Stomach (tissue), 4 donors: ENCODE results near the gene FOXN3.

Experiments
- CTCF ChIP-seq, 7 experiments: fragments of 450-650 bp in 4 of 7; fragments of 200-600 bp in 3 of 7; sonication (generic) in 3 of 7; IDR thresholded peaks; one replicate each; pipeline ENCODE4 v1.5.1; 2016 to 2019; ENCODE audit warnings: antibody characterized with exemption in 7 of 7, control low read depth in 2 of 7, mild to moderate bottlenecking in 1 of 7
- POLR2A ChIP-seq, 4 donors: fragments of 450-650 bp; IDR thresholded peaks; one replicate each; pipeline ENCODE4 v1.6.1; 2016; ENCODE audit warnings: antibody characterized with exemption in 4 of 4, control low read depth in 2 of 4, mild to moderate bottlenecking in 1 of 4, moderate library complexity in 1 of 4

- TF ChIP-seq CTCF (IDR thresholded peaks at IDR 0.05) = no peak
- no peak for TF ChIP-seq POLR2A (IDR thresholded peaks at IDR 0.05)
Observed at GRCh38 chr14:89134640-89135039, 282.4 kb downstream of the FOXN3 start.
